ENCODE measurements around the gene RGS17.
"Not testable (repeated sequence)": the region's sequence is repeated elsewhere in the genome, so short reads cannot be mapped to it uniquely, and the experiment has no call there.

Gene RGS17

DNA sequence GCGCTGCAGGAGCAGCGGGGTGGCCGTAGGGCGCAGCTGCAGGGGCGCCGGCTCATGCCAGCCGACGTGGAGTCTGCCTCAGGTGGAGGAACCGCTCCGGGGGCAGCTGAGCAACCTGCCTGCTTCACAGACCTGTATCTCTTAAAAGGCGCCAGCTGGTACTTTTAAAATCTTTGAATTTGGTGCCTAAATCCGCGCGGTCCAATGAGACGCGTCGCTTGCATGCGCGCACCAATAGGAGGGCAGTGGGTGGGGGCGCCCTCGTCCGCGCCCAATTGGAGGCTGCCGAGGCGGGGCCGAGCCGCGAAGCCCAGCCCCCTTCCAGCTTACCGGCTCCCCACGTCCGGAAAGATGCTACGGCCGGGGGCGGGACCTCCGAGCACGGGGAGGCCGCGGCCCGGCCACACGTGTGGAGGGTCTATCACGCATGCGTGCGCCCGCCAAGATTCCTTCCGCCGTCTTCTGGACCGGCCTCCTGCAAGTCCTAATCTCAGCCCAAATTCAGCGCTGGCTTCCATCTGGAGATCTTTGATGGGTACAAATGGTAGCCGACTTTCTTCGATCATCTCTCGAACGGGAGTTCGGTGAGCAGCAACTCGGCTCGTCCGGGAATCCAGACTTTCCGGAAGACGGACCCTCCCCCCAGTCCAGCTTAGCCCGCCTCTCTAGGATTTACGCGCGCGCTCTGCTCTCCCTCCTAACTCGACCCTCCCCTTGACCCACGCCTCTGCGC lies 148.0 kb downstream of the RGS17 start, which contains the start of gene FBXO5:
TSS of gene FBXO5 (minus strand) at position 138 of the 733 bp plus-strand sequence. CDS start at position 56, 82 bp downstream.
- peak; percentile 91 for DNase-seq

DNA sequence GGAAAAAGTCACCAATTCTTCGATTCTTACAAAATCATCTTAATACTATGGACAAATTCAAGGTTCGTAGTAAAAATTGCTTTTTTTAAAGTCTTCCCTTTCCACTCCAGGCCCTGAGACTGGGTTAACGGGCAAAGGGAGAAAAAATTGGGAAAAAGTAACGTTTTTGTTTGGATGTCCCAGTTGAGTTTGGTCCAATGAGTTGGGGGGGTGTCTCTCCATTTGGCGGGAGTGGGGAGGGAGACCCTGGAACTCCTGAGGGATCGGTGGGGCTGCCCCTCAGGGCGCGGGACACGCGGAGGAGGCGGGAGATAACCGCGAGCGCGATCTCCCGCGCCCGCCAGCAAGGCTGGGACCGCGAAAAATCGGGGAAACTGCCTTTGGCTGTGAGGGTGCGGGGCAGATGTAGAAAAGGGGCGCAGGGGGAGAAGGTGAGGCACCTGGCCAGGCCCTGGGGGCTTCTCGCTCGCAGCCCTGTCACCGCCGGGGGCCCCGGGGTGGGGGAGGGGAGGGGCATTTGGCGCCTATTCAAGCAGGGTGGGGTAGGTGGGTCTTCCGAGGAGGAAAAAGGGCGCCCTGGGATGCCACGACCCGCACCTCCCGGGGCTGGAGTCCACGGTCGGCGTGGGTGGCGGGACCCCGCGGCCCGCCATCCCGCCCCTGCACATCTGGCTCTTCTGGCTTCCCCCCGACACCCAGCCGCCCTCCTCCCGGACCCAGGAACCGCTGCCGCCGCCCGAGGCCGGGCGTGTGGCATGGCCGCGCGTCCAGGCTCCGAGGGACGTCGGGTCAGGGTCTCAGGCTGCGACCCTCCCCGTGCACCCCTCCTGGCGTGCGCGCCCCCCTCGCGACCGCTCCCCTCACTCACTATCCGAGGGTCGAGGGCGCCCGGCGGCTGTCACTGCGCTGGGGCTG lies 148.8 kb downstream of the RGS17 start:
- DNase-seq: no peak

DNA sequence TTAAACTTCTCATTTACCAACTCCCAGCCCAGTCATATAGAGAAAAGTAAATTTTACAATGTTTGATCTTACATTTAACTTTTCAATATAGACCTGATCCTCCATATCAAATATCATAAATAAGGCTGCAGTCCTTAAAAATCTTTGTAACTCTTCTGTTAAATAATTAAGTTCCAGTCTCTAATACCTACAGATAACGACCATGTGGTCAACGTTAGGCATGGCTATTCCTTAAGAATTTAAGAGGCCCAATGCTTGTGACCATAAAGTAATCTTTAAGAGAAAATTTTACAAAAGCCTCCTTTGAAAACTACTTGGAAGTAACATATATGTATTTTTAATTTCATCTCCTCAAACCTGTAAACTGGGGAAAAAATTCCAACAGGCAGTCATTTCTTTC lies 149.9 kb downstream of the RGS17 start:
- DNase-seq: no peak

DNA sequence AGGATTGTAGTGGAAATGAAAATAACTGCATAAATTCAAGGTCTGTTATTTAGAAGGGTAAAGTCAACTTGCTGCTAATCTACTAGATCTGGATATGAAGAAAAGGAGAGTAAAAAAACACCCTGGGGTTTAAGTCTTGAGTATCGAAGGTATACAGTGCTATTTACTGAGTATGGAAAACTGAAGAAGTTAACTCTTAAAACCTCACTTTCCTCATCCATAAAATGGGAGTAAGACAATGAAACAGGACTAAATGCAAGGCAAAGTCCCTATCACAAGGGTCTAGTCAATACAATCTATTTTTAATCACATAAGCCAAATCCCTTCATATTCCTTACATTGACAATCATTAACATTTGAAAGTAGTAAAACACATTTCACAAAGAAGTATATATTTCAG lies 150.4 kb downstream of the RGS17 start:
- no peak for DNase-seq

DNA sequence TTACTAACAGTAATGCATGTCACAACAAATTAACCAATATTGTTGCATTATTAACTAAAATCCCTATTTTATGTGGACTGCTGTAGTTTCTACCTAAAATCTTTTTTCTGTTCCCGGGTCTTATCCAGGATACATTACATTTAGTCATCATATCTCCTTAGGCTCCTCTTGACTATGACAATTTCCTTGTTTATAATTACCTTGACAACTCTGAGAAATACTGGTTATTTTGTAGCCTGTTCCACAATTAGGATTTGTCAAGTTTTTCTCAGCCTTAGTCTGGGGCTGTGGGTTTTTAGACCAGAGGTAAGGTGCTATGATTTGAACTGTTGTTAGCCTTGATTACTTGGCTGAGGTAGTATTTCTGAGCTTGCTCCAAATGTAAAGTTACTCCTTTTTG lies 152.0 kb downstream of the RGS17 start:
- DNase-seq: no peak

DNA sequence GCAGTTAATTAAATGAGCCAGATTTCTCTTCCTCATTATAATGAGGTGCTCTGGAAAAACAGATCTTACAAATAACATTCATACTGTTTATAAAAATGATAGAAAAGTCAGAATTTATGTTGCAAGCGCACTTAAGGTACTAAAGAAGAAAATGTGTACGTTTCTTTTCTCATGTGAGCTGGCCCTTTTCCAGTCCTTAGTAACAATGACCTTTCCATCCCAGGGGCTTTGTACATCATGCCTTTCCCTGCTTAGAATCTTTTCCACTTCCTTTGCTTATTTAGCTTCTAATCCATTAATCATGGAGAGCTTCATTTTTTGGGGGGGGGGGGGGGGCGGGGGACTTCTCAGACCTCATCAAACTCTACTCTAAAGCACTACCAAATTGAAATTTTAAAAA lies 153.0 kb downstream of the RGS17 start:
- no peak for DNase-seq

DNA sequence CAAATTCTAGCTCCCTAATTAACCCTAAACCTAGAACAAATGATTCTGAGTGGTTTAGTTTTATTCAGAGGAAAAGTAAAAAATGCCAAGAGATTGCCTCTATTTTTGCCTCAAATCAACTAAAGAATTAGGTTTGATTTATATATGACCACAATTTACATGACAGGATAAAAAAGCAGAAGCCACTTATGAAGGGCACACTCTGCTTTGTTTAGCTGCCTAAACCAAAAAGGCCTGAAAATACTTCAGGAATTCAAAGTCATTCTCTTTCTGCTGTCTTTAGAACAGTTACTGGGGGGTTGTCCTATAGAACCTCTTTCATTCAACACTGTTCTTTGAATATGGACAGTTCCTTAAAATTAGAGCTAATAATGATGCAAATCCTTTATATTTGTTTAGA lies 153.5 kb downstream of the RGS17 start:
- DNase-seq: no peak

DNA sequence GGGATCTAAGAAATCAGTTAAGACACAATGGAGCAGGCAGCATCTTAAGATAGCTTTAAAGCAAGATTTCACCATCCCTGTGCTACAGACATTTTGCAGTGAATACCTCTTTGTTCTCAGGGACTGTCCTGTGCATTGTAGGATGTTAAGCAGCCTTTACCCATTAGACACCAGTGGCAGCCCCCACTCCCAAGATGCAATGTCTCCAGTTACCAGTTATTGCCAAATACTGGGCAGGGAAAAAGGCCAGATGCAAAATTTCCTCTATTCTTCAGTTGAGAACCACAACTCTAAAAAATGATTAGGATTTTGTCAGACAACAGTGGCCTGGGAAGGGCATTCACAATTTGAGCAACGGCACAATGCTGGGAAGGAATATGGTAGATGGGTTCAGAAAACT lies 154.3 kb downstream of the RGS17 start:
- no peak for DNase-seq

DNA sequence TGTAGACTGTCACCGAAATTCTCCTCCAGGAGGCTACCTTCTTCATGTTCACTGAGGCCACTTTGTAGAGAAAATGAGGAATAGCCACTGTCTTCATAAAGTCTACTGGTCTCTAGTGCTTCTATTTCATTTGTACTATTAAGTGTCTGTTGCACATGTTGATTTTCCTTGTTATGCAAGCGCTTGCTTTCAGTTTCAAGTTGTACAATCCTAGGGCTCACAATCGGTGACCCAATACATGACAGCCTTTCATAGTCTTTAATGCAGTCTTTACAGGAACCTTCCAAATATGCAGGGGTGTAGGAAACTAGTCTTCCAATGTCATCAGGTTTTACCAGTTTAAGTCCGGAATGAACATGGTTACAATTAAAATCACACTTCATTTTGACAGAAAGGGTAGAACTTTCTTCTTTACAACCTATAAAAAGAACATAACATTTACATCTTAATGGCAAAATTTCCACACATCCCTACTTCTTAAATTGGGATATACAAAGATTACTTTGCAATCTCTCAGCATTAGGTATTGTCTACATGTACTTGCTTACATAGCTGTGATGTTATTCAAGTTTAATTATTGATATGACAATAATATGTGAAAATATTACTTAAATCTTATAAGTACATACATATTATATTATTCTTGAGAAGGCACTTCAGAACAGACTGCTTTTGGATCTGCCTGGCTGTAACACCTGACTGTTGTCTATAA lies 155.7 kb downstream of the RGS17 start:
- no peak for DNase-seq

DNA sequence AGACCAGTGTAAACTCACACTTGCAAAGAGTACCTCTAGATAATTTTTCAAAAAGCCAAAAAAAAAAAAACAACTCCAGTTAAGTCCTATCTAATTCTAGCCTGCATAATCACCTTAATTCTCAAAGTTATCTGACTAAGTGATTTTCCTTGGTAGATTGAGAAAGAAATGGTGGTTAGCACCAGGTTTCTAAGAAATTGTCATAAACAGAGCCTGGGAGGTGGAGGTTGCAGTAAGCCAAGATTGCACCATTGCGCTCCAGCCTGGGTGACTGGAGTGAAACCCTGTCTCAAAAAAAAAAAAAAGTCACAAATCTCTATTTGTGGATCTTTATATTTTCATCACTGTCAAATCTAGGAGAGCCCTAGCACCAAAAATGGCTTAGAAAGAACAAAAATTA lies 157.2 kb downstream of the RGS17 start:
- no peak for DNase-seq

DNA sequence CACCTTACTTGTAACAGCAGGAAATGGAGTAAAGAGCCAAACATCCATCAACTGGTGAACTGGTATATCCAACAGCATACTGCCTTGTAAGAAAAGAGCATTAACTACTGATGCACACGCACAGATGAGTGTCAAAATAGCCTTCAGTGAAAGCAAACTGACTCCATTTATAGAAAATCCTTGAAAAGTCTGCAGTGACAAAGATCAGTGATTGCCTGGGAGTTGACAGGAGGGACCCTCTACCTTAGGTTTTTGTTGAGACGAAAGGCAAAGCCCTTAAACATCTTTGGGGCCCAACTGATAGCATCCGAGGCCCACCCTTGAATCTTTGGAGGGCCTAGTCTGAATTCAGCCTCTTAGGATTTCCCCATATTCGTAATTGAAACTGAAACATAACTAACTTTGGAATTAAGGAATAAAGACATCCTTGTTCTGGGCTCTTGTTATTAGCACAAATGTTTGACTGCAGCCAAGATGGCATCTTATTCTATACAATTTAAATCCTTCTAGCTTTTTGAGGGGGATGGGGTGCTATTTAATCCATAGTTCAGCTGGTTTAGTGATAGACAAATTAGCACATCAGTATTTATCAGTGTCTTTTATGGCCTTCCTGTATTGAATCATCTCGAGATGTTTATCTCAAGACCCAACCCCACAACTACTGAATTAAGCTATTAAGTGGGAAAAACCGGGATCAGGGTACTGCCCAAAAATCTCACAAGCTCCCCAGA lies 161.2 kb downstream of the RGS17 start:
- no peak for DNase-seq

DNA sequence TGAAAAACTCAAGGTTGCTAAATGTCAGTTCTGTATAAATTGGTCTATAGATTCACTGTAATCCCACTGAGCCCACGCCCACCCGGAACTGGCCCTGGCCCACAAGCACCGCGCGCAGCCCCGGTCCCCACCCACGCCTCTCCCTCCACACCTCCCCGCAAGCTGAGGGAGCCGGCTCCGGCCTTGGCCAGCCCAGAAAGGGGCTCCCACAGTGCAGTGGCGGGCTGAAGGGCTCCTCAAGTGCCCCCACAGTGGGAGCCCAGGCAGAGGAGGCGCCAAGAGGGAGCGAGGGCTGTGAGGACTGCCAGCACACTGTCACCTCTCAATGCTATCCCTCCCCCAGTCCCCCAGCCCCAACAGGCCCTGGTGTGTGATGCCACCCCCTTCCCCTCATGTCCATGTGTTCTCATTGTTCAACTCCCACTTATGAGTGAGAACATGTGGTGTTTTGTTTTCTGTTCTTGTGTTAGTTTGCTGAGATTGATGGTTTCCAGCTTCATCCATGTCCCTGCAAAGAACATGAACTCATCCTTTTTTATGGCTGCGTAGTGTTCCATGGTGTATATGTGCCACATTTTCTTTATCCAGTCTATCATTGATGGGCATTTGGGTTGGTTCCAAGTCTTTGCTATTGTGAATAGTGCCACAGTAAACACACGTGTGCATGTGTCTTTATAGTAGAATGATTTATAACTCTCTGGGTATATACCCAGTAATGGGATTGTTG lies 164.8 kb downstream of the RGS17 start:
- not testable (repeated sequence) for DNase-seq

DNA sequence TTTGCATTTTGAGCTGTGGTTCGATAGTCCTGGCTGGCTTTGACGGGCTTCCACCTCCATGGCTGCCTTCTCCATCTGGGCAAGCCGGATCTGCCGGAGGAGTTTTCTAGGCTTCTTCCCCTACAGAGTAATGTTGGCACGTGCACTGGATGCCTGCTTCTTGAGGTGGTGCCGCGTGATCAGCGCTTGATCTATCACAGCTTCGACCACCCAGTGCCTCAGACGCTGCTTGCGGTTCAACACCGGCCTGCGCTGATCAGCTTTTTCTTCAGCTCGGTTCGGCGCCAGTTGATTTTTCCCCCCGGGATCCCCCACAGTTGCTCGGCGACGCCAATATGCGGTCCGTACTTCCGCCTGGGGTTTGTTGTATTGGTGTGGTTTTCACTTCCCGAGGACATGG lies 171.7 kb downstream of the RGS17 start:
- DNase-seq: no peak

DNA sequence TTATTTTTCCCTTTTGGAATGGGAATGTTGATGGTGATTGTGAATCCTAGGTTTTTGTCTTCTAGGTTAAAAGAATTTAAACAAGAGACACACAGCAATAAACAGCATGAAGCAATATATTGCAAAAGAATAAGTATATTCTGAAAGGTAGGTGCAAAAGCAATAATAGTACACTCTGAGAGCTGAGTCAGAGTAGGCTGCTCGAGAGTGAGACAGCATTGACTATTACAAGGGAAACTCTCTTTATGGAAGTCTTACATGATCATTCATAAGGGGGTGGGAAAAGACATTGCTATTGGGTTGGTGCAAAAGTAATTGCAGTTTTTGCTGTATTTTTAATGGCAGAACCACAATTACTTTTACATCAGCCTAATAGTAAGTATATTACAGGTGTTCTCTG lies 173.3 kb downstream of the RGS17 start:
- DNase-seq: no peak

Measured in T-helper 9 cell (primary cell).